ENCODE measurements around the gene XKR3.

Gene XKR3

DNA sequence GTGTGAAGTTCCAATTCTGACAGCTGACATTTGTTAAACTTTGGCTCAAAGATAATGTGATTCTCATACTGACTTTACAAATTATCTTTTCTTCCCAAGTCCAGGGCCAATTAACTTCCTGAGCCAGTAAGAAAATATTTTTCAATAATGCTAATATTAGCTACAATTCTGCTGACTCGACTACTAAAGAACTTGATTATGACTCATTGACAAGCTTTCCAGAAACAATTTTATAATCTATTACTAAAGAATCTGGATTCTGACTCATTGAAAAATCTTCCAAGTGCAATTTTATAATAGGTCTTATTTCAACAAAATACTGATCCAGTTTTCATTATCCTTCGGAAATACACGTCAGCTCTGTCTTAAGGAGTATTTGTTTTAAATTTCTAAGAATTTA lies 12.9 kb upstream of the XKR3 start:
- TF ChIP-seq, protein P1, sequence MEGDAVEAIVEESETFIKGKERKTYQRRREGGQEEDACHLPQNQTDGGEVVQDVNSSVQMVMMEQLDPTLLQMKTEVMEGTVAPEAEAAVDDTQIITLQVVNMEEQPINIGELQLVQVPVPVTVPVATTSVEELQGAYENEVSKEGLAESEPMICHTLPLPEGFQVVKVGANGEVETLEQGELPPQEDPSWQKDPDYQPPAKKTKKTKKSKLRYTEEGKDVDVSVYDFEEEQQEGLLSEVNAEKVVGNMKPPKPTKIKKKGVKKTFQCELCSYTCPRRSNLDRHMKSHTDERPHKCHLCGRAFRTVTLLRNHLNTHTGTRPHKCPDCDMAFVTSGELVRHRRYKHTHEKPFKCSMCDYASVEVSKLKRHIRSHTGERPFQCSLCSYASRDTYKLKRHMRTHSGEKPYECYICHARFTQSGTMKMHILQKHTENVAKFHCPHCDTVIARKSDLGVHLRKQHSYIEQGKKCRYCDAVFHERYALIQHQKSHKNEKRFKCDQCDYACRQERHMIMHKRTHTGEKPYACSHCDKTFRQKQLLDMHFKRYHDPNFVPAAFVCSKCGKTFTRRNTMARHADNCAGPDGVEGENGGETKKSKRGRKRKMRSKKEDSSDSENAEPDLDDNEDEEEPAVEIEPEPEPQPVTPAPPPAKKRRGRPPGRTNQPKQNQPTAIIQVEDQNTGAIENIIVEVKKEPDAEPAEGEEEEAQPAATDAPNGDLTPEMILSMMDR (IDR thresholded peaks at IDR 0.05): no peak

DNA sequence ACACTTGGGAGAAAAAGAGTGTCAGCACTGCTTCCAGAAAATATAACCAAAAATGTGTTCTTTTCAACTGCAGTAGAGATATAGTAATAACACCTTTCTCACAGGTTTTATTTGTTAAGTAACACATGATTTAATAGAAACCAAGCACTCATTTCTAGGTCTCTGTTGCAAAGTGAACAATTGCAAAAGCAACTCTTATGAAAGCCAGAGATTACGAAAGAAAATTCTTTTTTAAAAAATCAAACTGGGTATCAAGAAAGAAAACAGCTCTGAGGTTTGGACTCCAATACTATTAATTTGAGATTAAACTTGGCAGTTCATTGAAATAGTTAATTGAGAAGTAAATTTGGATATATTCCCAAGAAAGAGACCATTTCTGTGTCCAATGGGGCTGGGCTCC lies 9.8 kb upstream of the XKR3 start:
- TF ChIP-seq, protein P1 (IDR thresholded peaks at IDR 0.05): no peak

DNA sequence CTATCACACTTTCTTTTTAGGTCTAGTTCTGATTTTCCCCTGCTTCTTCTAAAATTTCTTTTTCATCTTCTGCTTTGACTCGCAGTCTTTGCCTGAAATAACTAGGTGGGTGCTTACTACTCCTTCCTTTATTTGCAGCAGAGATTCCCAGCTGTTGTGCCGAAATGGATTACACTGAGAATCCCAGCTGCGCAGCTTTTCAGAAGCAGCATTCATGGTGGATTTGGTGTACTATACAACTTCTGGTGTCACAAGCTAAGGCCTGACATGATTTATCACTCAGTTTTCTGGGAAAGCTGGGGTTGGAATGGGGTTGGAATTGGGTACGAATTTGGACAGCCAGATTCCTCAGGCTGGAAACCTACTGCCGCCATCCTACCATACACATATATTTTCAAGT lies 6.0 kb upstream of the XKR3 start:
- TF ChIP-seq, protein P1 (IDR thresholded peaks at IDR 0.05): no peak

DNA sequence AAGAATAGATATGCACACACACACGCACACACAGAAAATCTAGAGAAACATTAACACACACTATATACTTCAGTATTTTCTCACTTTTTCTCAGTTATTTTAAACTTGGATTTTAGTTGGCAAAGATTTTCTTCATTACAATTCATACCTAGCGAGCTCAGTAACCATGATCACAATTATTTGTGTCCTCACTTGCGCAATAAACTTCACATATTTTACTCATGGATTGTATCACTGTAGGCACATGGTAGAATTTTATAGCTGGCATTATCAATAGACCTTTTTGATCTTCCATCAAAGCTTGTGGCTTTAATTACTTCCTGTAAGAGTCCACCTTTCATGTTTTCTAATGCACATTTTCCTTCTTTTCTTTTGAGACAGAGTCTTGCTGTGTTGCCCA lies 4.8 kb upstream of the XKR3 start:
- TF ChIP-seq, protein P1 (IDR thresholded peaks at IDR 0.05): no peak

DNA sequence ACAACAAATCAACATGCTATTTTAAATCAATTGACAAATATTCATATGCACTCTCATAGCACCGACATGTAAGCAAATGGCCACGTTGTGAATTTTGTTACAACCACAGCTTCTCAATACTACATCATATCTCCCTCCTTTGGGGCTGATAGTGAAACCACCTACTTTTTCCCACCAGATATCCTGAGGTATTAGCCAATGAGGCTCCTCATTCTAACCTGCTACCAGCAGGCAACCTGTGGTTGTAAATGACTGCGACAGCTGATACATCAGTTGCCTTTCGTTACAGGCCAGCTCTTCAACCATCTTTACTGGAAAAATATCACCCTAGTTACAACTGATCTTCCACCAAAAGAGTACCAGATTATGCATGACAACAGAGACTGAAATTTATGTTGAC lies 3.7 kb upstream of the XKR3 start:
- TF ChIP-seq, protein P1 (IDR thresholded peaks at IDR 0.05): no peak

DNA sequence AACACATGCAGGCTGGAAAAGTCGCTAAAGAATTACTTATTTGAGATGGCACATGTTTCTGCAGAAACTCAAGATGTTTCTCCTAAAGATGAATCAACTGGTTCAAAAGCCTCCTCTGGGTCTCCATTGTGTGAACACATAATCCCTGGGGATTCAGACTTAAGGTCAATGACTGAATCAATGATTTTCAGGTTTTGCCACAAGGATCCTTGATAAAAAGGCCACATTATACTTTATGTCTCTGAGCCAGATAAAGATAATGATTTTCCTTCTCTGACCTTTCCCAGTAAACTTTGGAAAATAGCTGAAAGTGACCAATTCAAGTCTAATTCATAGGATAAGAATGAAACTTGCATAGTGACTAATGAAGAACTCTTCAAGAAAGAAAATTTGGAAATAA lies 2.3 kb upstream of the XKR3 start:
- TF ChIP-seq, protein P1 (IDR thresholded peaks at IDR 0.05): no peak

DNA sequence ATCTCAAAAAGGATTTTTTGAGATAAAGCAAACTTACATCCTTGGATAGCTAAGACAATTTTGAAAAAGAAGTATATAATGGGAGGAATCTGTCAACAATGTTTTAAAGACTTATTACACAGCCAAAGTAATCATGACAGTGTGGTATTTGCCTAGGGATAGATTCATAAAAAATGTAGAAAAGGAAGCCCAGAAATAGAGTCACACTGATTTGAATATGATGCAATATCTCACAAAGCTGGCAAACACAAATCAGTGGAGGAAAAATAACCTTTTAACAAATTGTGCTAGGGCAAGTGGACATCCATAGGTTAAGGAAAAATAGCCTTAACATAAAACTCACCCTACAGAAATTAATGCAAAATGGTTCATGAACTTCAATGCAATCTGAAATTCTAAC lies 6.0 kb downstream of the XKR3 start:
- TF ChIP-seq, protein P1 (IDR thresholded peaks at IDR 0.05): no peak

DNA sequence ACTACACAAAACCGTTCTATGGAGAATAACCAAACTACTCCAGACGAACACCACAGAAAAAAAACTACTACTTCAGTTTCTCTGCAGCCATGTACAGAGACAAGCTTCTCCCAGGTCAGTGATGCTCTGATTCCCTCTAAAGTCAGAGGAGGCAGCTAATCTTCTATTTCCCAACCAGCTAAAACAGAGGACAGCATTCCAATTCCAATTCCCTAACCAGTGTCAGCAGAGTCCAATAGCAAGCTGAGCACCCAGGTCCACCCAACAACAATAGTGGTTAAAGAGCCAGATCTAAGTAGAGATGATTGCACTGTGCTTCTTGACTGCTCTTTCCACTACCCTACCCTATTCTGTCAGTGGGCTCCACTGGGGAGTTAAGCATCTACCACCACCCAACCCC lies 6.7 kb downstream of the XKR3 start:
- TF ChIP-seq, protein P1 (IDR thresholded peaks at IDR 0.05): no peak
